ENCODE measurements around the gene TMEM87A.
A peak's percentile ranks its signal among the peaks of the same experiment; 100 is the strongest.

Gene TMEM87A

Small RNAs within 50 kb of the gene (microRNA-seq; reads per million reads assigned to microRNA genes)
- gene MIR627, result 111 reads per million, percentile 71 among the genes with 10 or more reads in this experiment

Data from HL-60 (cell line).